ENCODE measurements around the gene ORM2.

GRCh38 chr9:114344692-114345091 lies 15.0 kb downstream of the ORM2 start:
- TF ChIP-seq ZNF311 (CRISPR knock-in tag; IDR thresholded peaks at IDR 0.05) (no peak), TFE3 (CRISPR knock-in tag; IDR thresholded peaks at IDR 0.05) (no peak), EZH2 (IDR thresholded peaks at IDR 0.05; ENCODE audit: borderline replicate concordance, low read depth, low read length) (no peak)

All from K562 (cell line).